Breast epithelium (tissue), 3 donors: Measurements from ENCODE around the gene ADGRG3.

Experiments used
- POLR2A ChIP-seq: fragments of 450-650 bp; IDR thresholded peaks from one replicate; pipeline ENCODE4 v1.6.1; 2016; ENCODE audit warnings: antibody characterized with exemption, mild to moderate bottlenecking, moderate library complexity
- TF ChIP-seq, protein P1 (sequence below), 3 donors: fragments of 450-650 bp; IDR thresholded peaks; one replicate each; pipeline ENCODE4 v1.5.1; 2016 to 2017; ENCODE audit warnings: antibody characterized with exemption in 3 of 3, mild to moderate bottlenecking in 3 of 3, moderate library complexity in 3 of 3

- TF ChIP-seq, protein P1, sequence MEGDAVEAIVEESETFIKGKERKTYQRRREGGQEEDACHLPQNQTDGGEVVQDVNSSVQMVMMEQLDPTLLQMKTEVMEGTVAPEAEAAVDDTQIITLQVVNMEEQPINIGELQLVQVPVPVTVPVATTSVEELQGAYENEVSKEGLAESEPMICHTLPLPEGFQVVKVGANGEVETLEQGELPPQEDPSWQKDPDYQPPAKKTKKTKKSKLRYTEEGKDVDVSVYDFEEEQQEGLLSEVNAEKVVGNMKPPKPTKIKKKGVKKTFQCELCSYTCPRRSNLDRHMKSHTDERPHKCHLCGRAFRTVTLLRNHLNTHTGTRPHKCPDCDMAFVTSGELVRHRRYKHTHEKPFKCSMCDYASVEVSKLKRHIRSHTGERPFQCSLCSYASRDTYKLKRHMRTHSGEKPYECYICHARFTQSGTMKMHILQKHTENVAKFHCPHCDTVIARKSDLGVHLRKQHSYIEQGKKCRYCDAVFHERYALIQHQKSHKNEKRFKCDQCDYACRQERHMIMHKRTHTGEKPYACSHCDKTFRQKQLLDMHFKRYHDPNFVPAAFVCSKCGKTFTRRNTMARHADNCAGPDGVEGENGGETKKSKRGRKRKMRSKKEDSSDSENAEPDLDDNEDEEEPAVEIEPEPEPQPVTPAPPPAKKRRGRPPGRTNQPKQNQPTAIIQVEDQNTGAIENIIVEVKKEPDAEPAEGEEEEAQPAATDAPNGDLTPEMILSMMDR (IDR thresholded peaks at IDR 0.05): no peak
- no peak for TF ChIP-seq POLR2A
Measured at GRCh38 chr16:57681950-57682728, 14.0 kb downstream of the ADGRG3 start.
